Activated T-helper 2 cell treated with anti-CD3 and anti-CD28 coated beads, Interferon-gamma antibody, Interleukin-2, Interleukin-4, amounts not matched to agents 10 μg/mL and 5 μg/mL and 100 μg/mL, durations not matched to agents 14 hours and 24 hours and 36 hours (primary cell): Measurements from ENCODE around the gene TRMU. TPM values are rescaled to one million over a fixed set of nuclear protein-coding genes. Genes with fewer than 3 reads are reported as not detected.

Experiments
- DNase-seq: peaks from one replicate; pipeline ENCODE4 v3.0.0; 2021; ENCODE audit warnings: low spot score
- H3K27ac Mint-ChIP-seq: one replicate; pipeline ENCODE4 v1.8.0; 2021; ENCODE audit warnings: mixed read lengths
- H3K27me3 Mint-ChIP-seq: one replicate; pipeline ENCODE4 v1.8.0; 2021; ENCODE audit warnings: low read depth, mixed read lengths
- H3K36me3 Mint-ChIP-seq: one replicate; pipeline ENCODE4 v1.8.0; 2021; ENCODE audit warnings: low read depth, mixed read lengths
- H3K4me1 Mint-ChIP-seq: one replicate; pipeline ENCODE4 v1.8.0; 2021; ENCODE audit warnings: low read depth, mixed read lengths
- H3K4me3 Mint-ChIP-seq: one replicate; pipeline ENCODE4 v1.8.0; 2021; ENCODE audit warnings: low read depth, mild to moderate bottlenecking, moderate library complexity, mixed read lengths
- H3K9me3 Mint-ChIP-seq: one replicate; pipeline ENCODE4 v1.8.0; 2021; ENCODE audit warnings: mixed read lengths
- intact Hi-C: fragments of 100-400 bp; cut with micrococcal nuclease; formaldehyde crosslinking; loops from one replicate; pipeline ENCODE4 v1.15.1; 2023
- total RNA-seq: library from RNA; stranded (reverse); gene quantifications from 2 replicates; pipeline ENCODE4 v1.2.3, GENCODE V29; 2022

TRMU gene
- total RNA-seq, 1 donor from 2014 or later = 76.0 TPM

GRCh38 chr22:46350646-46351045 lies 15.1 kb downstream of the TRMU start:
- no peaks in the 10 kb centered on the region for H3K9me3 Mint-ChIP-seq
- H3K36me3 Mint-ChIP-seq = peaks cover 74% of the 10 kb centered on the region
- DNase-seq = no peak
- no peaks in the 10 kb centered on the region for H3K4me1 Mint-ChIP-seq
- H3K27ac Mint-ChIP-seq = no peak overlapping the region
- intact Hi-C loops = no loop called here
- H3K27me3 Mint-ChIP-seq = no peaks in the 10 kb centered on the region
- H3K4me3 Mint-ChIP-seq = no peak overlapping the region

- no peak overlapping the region for H3K4me3 Mint-ChIP-seq
Measured at GRCh38 chr22:46351131-46351735, 15.7 kb downstream of the TRMU start.

GRCh38 chr22:46351767-46352166 lies 16.3 kb downstream of the TRMU start:
- Mint-ChIP-seq H3K4me3 (no peak overlapping the region), H3K9me3 (no peaks in the 10 kb centered on the region), H3K36me3 (peaks cover 62% of the 10 kb centered on the region), H3K27me3 (no peaks in the 10 kb centered on the region), H3K4me1 (no peaks in the 10 kb centered on the region), H3K27ac (no peak overlapping the region)
- intact Hi-C loops = no loop called here
- DNase-seq = no peak

More at GRCh38 chr22:46351131-46351735, 15.7 kb downstream of the TRMU start:
- no peak overlapping the region for H3K27ac Mint-ChIP-seq
- H3K4me1 Mint-ChIP-seq = no peaks in the 10 kb centered on the region
- H3K27me3 Mint-ChIP-seq = no peaks in the 10 kb centered on the region
- no peak for DNase-seq
- H3K36me3 Mint-ChIP-seq = peaks cover 68% of the 10 kb centered on the region
- intact Hi-C loops = no loop called here
- no peaks in the 10 kb centered on the region for H3K9me3 Mint-ChIP-seq

- no peaks in the 10 kb centered on the region for H3K27me3 Mint-ChIP-seq
Measured at GRCh38 chr22:46352276-46352675, 16.8 kb downstream of the TRMU start.

GRCh38 chr22:46352691-46353386 lies 17.3 kb downstream of the TRMU start:
- no peak for DNase-seq

More at GRCh38 chr22:46352276-46352675, 16.8 kb downstream of the TRMU start:
- Mint-ChIP-seq H3K4me1 (no peaks in the 10 kb centered on the region), H3K27ac (no peak overlapping the region), H3K9me3 (no peaks in the 10 kb centered on the region), H3K36me3 (peaks cover 59% of the 10 kb centered on the region), H3K4me3 (no peak overlapping the region)
- DNase-seq = no peak
- intact Hi-C loops = no loop called here

GRCh38 chr22:46353483-46354105 lies 18.1 kb downstream of the TRMU start:
- intact Hi-C loops = no loop called here
- Mint-ChIP-seq H3K4me3 (no peak overlapping the region), H3K36me3 (peaks cover 49% of the 10 kb centered on the region), H3K4me1 (no peaks in the 10 kb centered on the region), H3K9me3 (no peaks in the 10 kb centered on the region), H3K27me3 (no peaks in the 10 kb centered on the region), H3K27ac (no peak overlapping the region)
- no peak for DNase-seq

More at GRCh38 chr22:46352691-46353386, 17.3 kb downstream of the TRMU start:
- Mint-ChIP-seq H3K9me3 (no peaks in the 10 kb centered on the region), H3K36me3 (peaks cover 56% of the 10 kb centered on the region), H3K27me3 (no peaks in the 10 kb centered on the region), H3K4me1 (no peaks in the 10 kb centered on the region), H3K27ac (no peak overlapping the region), H3K4me3 (no peak overlapping the region)
- intact Hi-C loops = no loop called here

- intact Hi-C loops = no loop called here
- Mint-ChIP-seq H3K4me3 (no peak overlapping the region), H3K27me3 (no peaks in the 10 kb centered on the region)
Measured at GRCh38 chr22:46354176-46354992, 18.9 kb downstream of the TRMU start.

GRCh38 chr22:46354993-46355305 lies 19.4 kb downstream of the TRMU start:
- H3K36me3 Mint-ChIP-seq = peaks cover 40% of the 10 kb centered on the region
- no peak overlapping the region for H3K4me3 Mint-ChIP-seq
- H3K4me1 Mint-ChIP-seq = no peaks in the 10 kb centered on the region
- no peaks in the 10 kb centered on the region for H3K27me3 Mint-ChIP-seq
- intact Hi-C loops = no loop called here
- no peak overlapping the region for H3K27ac Mint-ChIP-seq
- no peaks in the 10 kb centered on the region for H3K9me3 Mint-ChIP-seq
- no peak for DNase-seq

More at GRCh38 chr22:46354176-46354992, 18.9 kb downstream of the TRMU start:
- Mint-ChIP-seq H3K4me1 (no peaks in the 10 kb centered on the region), H3K27ac (no peak overlapping the region), H3K9me3 (no peaks in the 10 kb centered on the region), H3K36me3 (peaks cover 43% of the 10 kb centered on the region)
- no peak for DNase-seq

GRCh38 chr22:46355369-46355995 lies 20.0 kb downstream of the TRMU start:
- Mint-ChIP-seq H3K36me3 (peaks cover 35% of the 10 kb centered on the region), H3K27me3 (no peaks in the 10 kb centered on the region), H3K9me3 (no peaks in the 10 kb centered on the region), H3K4me3 (no peak overlapping the region), H3K4me1 (no peaks in the 10 kb centered on the region), H3K27ac (no peak overlapping the region)
- peak; percentile 26 for DNase-seq
- intact Hi-C loops = no loop called here

- H3K4me3 Mint-ChIP-seq = no peak overlapping the region
- intact Hi-C loops = no loop called here
- no peaks in the 10 kb centered on the region for H3K4me1 Mint-ChIP-seq
- H3K27me3 Mint-ChIP-seq = no peaks in the 10 kb centered on the region
- H3K27ac Mint-ChIP-seq = no peak overlapping the region
- DNase-seq = no peak
- no peaks in the 10 kb centered on the region for H3K9me3 Mint-ChIP-seq
- H3K36me3 Mint-ChIP-seq = peaks cover 29% of the 10 kb centered on the region
Measured at GRCh38 chr22:46355996-46356471, 20.5 kb downstream of the TRMU start.

- H3K4me1 Mint-ChIP-seq = no peaks in the 10 kb centered on the region
- H3K27me3 Mint-ChIP-seq = no peaks in the 10 kb centered on the region
- DNase-seq = no peak
- H3K27ac Mint-ChIP-seq = no peak overlapping the region
- intact Hi-C loops = no loop called here
- H3K36me3 Mint-ChIP-seq = peaks cover 24% of the 10 kb centered on the region
- no peaks in the 10 kb centered on the region for H3K9me3 Mint-ChIP-seq
- no peak overlapping the region for H3K4me3 Mint-ChIP-seq
Measured at GRCh38 chr22:46356496-46357480, 21.3 kb downstream of the TRMU start.
